ENCODE data around the gene OMP. TPM values are rescaled to one million over a fixed set of nuclear protein-coding genes. Genes with fewer than 3 reads are reported as not detected.
"Not testable (repeated sequence)": the region's sequence is repeated elsewhere in the genome, so short reads cannot be mapped to it uniquely, and the experiment has no call there.

OMP gene
- polyA plus RNA-seq, 4 donors, result 1.5 to 2.7 (median 2.4) TPM; not detected in 1

DNA sequence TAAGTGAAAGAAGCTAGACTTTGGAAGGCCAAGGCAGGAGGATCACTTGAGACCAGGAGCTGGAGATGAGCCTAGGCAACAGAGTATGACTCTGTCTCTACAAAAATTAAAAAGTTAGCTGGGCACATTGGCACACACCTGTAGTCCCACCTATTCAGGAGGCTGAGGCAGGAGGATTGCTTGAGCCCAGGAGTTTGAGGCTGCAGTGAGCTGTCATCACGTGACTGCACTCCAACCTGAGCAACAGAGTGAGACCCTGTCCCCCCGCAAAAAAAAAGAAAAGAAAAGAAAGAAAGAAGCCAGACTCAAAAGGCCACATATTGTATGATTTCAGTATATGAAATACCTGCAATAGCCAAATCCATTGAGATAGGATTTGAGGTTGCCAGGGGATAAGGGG is 43.7 kb upstream of the OMP start:
- Histone ChIP-seq H3K9me3 (ENCODE audit: control insufficient read depth in 2 of 2, insufficient read depth in 1 of 2, low read depth in 1 of 2, low read length in 1 of 2) (peaks cover 3 to 30% of the 10 kb centered on the region in 2 donors), H3K27ac (ENCODE audit: low read depth in 1 of 3, low read length in 2 of 3) (no peak overlapping the region), H3K4me1 (ENCODE audit: control insufficient read depth in 3 of 3, insufficient read depth in 2 of 3, low read depth in 1 of 3, low read length in 2 of 3) (peaks cover 0 to 12% (median 0%) of the 10 kb centered on the region in 3 donors), H3K4me3 (ENCODE audit: low read depth in 1 of 3, low read length in 3 of 3) (no peak overlapping the region), H3K36me3 (ENCODE audit: control insufficient read depth in 3 of 3, insufficient read depth in 2 of 3, low read depth in 1 of 3, low read length in 3 of 3) (no peaks in the 10 kb centered on the region), H3K27me3 (ENCODE audit: control insufficient read depth in 3 of 3, insufficient read depth in 3 of 3, low read length in 3 of 3) (no peaks in the 10 kb centered on the region)
- WGBS, 3 donors, result 82 to 100% (median 90%) methylated on average over 2 of the region's 2 CpGs
- DNase-seq (no peak), FAIRE-seq (no peak)

GRCh38 chr11:77059806-77060205 is 42.8 kb upstream of the OMP start:
- Histone ChIP-seq H3K27me3 (ENCODE audit: control insufficient read depth in 3 of 3, insufficient read depth in 3 of 3, low read length in 3 of 3) (no peaks in the 10 kb centered on the region), H3K9me3 (ENCODE audit: control insufficient read depth in 2 of 2, insufficient read depth in 1 of 2, low read depth in 1 of 2, low read length in 1 of 2) (peaks cover 3 to 30% of the 10 kb centered on the region in 2 donors), H3K4me1 (ENCODE audit: control insufficient read depth in 3 of 3, insufficient read depth in 2 of 3, low read depth in 1 of 3, low read length in 2 of 3) (peaks cover 0 to 19% (median 0%) of the 10 kb centered on the region in 3 donors), H3K27ac (ENCODE audit: low read depth in 1 of 3, low read length in 2 of 3) (no peak overlapping the region), H3K36me3 (ENCODE audit: control insufficient read depth in 3 of 3, insufficient read depth in 2 of 3, low read depth in 1 of 3, low read length in 3 of 3) (no peaks in the 10 kb centered on the region), H3K4me3 (ENCODE audit: low read depth in 1 of 3, low read length in 3 of 3) (no peak overlapping the region)
- no peak for DNase-seq
- WGBS, 3 donors, result 89 to 99% (median 94%) methylated on average over 5 of the region's 5 CpGs
- no peak for FAIRE-seq

DNA sequence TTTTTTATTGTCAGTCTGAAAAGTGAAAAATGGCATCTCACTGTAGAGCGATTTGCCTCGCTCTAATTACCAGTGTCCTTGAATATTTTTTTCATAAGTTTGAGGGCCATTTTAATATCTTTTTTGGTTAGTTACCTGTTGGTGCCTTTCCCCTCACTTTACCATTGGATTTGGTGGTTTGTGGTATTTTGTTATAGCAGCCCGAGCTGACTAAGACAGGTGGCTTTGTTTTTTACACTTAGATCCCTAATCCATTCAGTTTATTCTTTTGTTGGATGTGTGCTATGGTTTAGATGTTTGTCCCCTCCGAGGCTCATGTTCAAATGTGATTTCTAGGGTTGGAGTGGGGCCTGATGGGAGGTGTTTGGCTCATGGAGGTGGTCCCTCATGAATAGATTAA is 42.4 kb upstream of the OMP start:
- FAIRE-seq, result no peak
- Histone ChIP-seq H3K27me3 (ENCODE audit: control insufficient read depth in 3 of 3, insufficient read depth in 3 of 3, low read length in 3 of 3) (no peaks in the 10 kb centered on the region), H3K27ac (ENCODE audit: low read depth in 1 of 3, low read length in 2 of 3) (no peak overlapping the region), H3K4me3 (ENCODE audit: low read depth in 1 of 3, low read length in 3 of 3) (no peak overlapping the region), H3K4me1 (ENCODE audit: control insufficient read depth in 3 of 3, insufficient read depth in 2 of 3, low read depth in 1 of 3, low read length in 2 of 3) (peaks cover 0 to 23% (median under 1%) of the 10 kb centered on the region in 3 donors), H3K36me3 (ENCODE audit: control insufficient read depth in 3 of 3, insufficient read depth in 2 of 3, low read depth in 1 of 3, low read length in 3 of 3) (no peaks in the 10 kb centered on the region), H3K9me3 (ENCODE audit: control insufficient read depth in 2 of 2, insufficient read depth in 1 of 2, low read depth in 1 of 2, low read length in 1 of 2) (peaks cover 3 to 25% of the 10 kb centered on the region in 2 donors)
- DNase-seq, result no peak
- WGBS, 3 donors, result 85 to 92% (median 86%) methylated on average over 4 of the region's 4 CpGs

DNA sequence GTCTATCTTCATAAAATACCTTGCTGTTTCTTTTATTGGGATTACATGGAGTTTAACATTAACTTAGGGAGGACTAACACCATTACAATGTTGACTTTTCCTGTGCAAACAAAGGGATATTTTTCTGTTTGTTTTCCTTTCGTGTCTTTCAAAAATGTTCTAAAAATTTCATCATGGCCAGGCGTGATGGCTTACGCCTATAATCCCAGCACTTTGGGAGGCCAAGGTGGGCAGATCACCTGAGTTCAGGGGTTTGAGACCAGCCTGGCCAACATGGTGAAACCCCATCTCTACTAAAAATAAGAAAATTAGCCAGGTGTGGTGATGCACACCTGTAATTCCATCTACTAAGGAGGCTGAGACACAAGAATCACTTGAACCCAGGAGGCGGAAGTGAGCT is 41.4 kb upstream of the OMP start:
- H3K27ac ChIP-seq (ENCODE audit: low read depth in 1 of 3, low read length in 2 of 3); H3K4me3 ChIP-seq (ENCODE audit: low read depth in 1 of 3, low read length in 3 of 3); FAIRE-seq; H3K36me3 ChIP-seq (ENCODE audit: control insufficient read depth in 3 of 3, insufficient read depth in 2 of 3, low read depth in 1 of 3, low read length in 3 of 3); H3K27me3 ChIP-seq (ENCODE audit: control insufficient read depth in 3 of 3, insufficient read depth in 3 of 3, low read length in 3 of 3); DNase-seq: not testable (repeated sequence)
- Histone ChIP-seq H3K9me3 (ENCODE audit: control insufficient read depth in 2 of 2, insufficient read depth in 1 of 2, low read depth in 1 of 2, low read length in 1 of 2) (peaks cover under 1 to 17% of the 10 kb centered on the region in 2 donors), H3K4me1 (ENCODE audit: control insufficient read depth in 3 of 3, insufficient read depth in 2 of 3, low read depth in 1 of 3, low read length in 2 of 3) (peaks cover 2 to 33% (median 5%) of the 10 kb centered on the region in 3 donors)
- WGBS, 3 donors, result 42 to 54% (median 49%) methylated on average over 4 of the region's 4 CpGs

GRCh38 chr11:77062924-77063323 is 39.7 kb upstream of the OMP start:
- H3K27me3 ChIP-seq (ENCODE audit: control insufficient read depth in 3 of 3, insufficient read depth in 3 of 3, low read length in 3 of 3), result no peaks in the 10 kb centered on the region
- H3K4me1 ChIP-seq (ENCODE audit: control insufficient read depth in 3 of 3, insufficient read depth in 2 of 3, low read depth in 1 of 3, low read length in 2 of 3), result peaks cover 2 to 39% (median 5%) of the 10 kb centered on the region in 3 donors
- peak overlapping the region in 2 of 3 donors; percentile 12 to 57 for H3K27ac ChIP-seq (ENCODE audit: low read depth in 1 of 3, low read length in 2 of 3)
- DNase-seq (no peak), FAIRE-seq (no peak)
- no peak overlapping the region for H3K4me3 ChIP-seq (ENCODE audit: low read depth in 1 of 3, low read length in 3 of 3)
- no peaks in the 10 kb centered on the region for H3K36me3 ChIP-seq (ENCODE audit: control insufficient read depth in 3 of 3, insufficient read depth in 2 of 3, low read depth in 1 of 3, low read length in 3 of 3)
- peaks cover 0 to 3% of the 10 kb centered on the region in 2 donors for H3K9me3 ChIP-seq (ENCODE audit: control insufficient read depth in 2 of 2, insufficient read depth in 1 of 2, low read depth in 1 of 2, low read length in 1 of 2)

DNA sequence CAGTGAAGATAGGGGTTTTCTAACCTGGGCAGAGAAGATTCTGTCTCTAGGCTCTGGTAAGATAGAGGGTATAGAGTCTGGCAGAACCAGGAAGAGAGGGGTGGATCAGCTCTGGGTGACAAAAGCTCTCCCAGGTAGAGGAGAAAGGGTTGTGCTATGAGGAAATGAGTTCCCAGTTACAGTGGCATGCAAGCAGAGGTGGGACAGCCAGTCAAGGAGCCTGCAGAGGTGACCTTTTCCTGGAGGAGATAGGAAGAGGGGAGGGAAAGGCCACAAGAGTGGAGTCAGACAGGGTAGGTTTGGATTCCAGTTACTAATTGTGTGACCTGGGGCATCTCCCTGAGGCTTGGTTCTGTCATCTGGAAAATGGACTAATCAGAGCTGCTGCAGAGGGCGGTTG is 39.2 kb upstream of the OMP start:
- FAIRE-seq, result no peak
- WGBS, 3 donors, result 95 to 100% (median 100%) methylated on average over 1 of the region's 1 CpG
- no peaks in the 10 kb centered on the region for H3K27me3 ChIP-seq (ENCODE audit: control insufficient read depth in 3 of 3, insufficient read depth in 3 of 3, low read length in 3 of 3)
- no peak for DNase-seq
- no peak overlapping the region for H3K4me3 ChIP-seq (ENCODE audit: low read depth in 1 of 3, low read length in 3 of 3)
- H3K9me3 ChIP-seq (ENCODE audit: control insufficient read depth in 2 of 2, insufficient read depth in 1 of 2, low read depth in 1 of 2, low read length in 1 of 2), result peaks cover 0 to 3% of the 10 kb centered on the region in 2 donors
- peaks cover 2 to 44% (median 5%) of the 10 kb centered on the region in 3 donors for H3K4me1 ChIP-seq (ENCODE audit: control insufficient read depth in 3 of 3, insufficient read depth in 2 of 3, low read depth in 1 of 3, low read length in 2 of 3)
- peak overlapping the region in 2 of 3 donors; percentile 12 to 57 for H3K27ac ChIP-seq (ENCODE audit: low read depth in 1 of 3, low read length in 2 of 3)
- H3K36me3 ChIP-seq (ENCODE audit: control insufficient read depth in 3 of 3, insufficient read depth in 2 of 3, low read depth in 1 of 3, low read length in 3 of 3), result no peaks in the 10 kb centered on the region

GRCh38 chr11:77063861-77064260 is 38.8 kb upstream of the OMP start:
- H3K4me1 ChIP-seq (ENCODE audit: control insufficient read depth in 3 of 3, insufficient read depth in 2 of 3, low read depth in 1 of 3, low read length in 2 of 3), result peaks cover 2 to 48% (median 5%) of the 10 kb centered on the region in 3 donors
- H3K27ac ChIP-seq (ENCODE audit: low read depth in 1 of 3, low read length in 2 of 3), result no peak overlapping the region
- 88 to 97% (median 93%) methylated on average over 4 of the region's 4 CpGs for WGBS, 3 donors

DNA sequence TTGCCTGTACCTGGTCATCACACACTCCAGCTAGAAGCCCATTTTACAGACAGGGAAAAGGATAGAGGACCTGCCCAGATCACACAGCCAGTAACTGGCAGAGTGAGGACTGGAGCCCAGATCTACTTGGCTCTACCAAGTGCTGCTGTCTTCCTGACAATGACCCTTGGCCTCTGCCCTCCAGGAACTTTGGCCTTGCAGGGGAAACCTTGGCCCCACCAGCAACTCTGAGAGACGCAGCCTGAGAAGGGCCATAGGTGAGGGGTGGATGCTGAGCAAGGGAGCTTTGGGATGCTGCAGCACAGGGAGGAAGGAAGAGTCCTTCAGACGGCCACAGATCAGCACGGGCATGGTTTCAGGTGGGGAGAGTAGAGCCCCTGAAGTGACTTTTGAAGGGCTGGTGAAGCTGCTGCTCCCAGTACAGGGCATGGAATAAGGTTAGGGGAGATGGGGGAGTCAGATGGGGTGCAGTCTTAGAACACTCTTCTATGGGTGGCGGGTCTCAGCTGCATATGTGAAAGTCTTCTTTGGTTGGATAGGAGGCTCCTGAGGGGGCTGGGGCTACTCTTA is 37.9 kb upstream of the OMP start:
- DNase-seq, result no peak
- peaks cover 4 to 52% (median 5%) of the 10 kb centered on the region in 3 donors for H3K4me1 ChIP-seq (ENCODE audit: control insufficient read depth in 3 of 3, insufficient read depth in 2 of 3, low read depth in 1 of 3, low read length in 2 of 3)
- H3K36me3 ChIP-seq (ENCODE audit: control insufficient read depth in 3 of 3, insufficient read depth in 2 of 3, low read depth in 1 of 3, low read length in 3 of 3), result peaks cover 0 to 4% (median 0%) of the 10 kb centered on the region in 3 donors
- WGBS, 3 donors, result 60 to 84% (median 64%) methylated on average over 4 of the region's 4 CpGs
- H3K9me3 ChIP-seq (ENCODE audit: control insufficient read depth in 2 of 2, insufficient read depth in 1 of 2, low read depth in 1 of 2, low read length in 1 of 2), result peaks cover 0 to 3% of the 10 kb centered on the region in 2 donors
- no peak overlapping the region for H3K27ac ChIP-seq (ENCODE audit: low read depth in 1 of 3, low read length in 2 of 3)
- no peaks in the 10 kb centered on the region for H3K27me3 ChIP-seq (ENCODE audit: control insufficient read depth in 3 of 3, insufficient read depth in 3 of 3, low read length in 3 of 3)
- no peak overlapping the region for H3K4me3 ChIP-seq (ENCODE audit: low read depth in 1 of 3, low read length in 3 of 3)
- FAIRE-seq, result no peak

More at GRCh38 chr11:77063861-77064260, 38.8 kb upstream of the OMP start:
- H3K27me3 ChIP-seq (ENCODE audit: control insufficient read depth in 3 of 3, insufficient read depth in 3 of 3, low read length in 3 of 3), result no peaks in the 10 kb centered on the region
- no peaks in the 10 kb centered on the region for H3K36me3 ChIP-seq (ENCODE audit: control insufficient read depth in 3 of 3, insufficient read depth in 2 of 3, low read depth in 1 of 3, low read length in 3 of 3)
- no peak for DNase-seq
- no peak for FAIRE-seq
- H3K9me3 ChIP-seq (ENCODE audit: control insufficient read depth in 2 of 2, insufficient read depth in 1 of 2, low read depth in 1 of 2, low read length in 1 of 2), result peaks cover 0 to 3% of the 10 kb centered on the region in 2 donors
- H3K4me3 ChIP-seq (ENCODE audit: low read depth in 1 of 3, low read length in 3 of 3), result no peak overlapping the region

GRCh38 chr11:77065878-77066228 is 36.8 kb upstream of the OMP start:
- DNase-seq, result peak in 1 of 2 donors; percentile 66
- Histone ChIP-seq H3K27me3 (ENCODE audit: control insufficient read depth in 3 of 3, insufficient read depth in 3 of 3, low read length in 3 of 3) (no peaks in the 10 kb centered on the region), H3K36me3 (ENCODE audit: control insufficient read depth in 3 of 3, insufficient read depth in 2 of 3, low read depth in 1 of 3, low read length in 3 of 3) (peaks cover 0 to 11% (median 0%) of the 10 kb centered on the region in 3 donors), H3K4me3 (ENCODE audit: low read depth in 1 of 3, low read length in 3 of 3) (peak overlapping the region in 2 of 3 donors; percentile 63 to 70), H3K27ac (ENCODE audit: low read depth in 1 of 3, low read length in 2 of 3) (peak overlapping the region in 2 of 3 donors; percentile 90 to 91), H3K4me1 (ENCODE audit: control insufficient read depth in 3 of 3, insufficient read depth in 2 of 3, low read depth in 1 of 3, low read length in 2 of 3) (peaks cover 5 to 48% (median 7%) of the 10 kb centered on the region in 3 donors), H3K9me3 (ENCODE audit: control insufficient read depth in 2 of 2, insufficient read depth in 1 of 2, low read depth in 1 of 2, low read length in 1 of 2) (peaks cover 0 to 3% of the 10 kb centered on the region in 2 donors)
- FAIRE-seq, result no peak
- 18 to 23% (median 19%) methylated on average over 14 of the region's 14 CpGs for WGBS, 3 donors

Data from small intestine (tissue), 7 donors.